Neural progenitor cell (in vitro differentiated cells): Measurements from ENCODE around the gene RTN4RL1. TPM values are rescaled to one million over a fixed set of nuclear protein-coding genes. Genes with fewer than 3 reads are reported as not detected.

Experiments
- DNase-seq: peaks from one replicate; pipeline ENCODE4 v3.0.0-alpha.2; 2016; ENCODE audit warnings: low spot score
- H2AFZ ChIP-seq: fragments of 200-600 bp; sonication (generic); replicated peaks from 2 replicates; pipeline ENCODE4 v1.6.1; 2016; ENCODE audit warnings: antibody characterized with exemption
- H3F3A ChIP-seq: fragments of 200-600 bp; sonication (generic); 2 replicates; pipeline ENCODE4 v1.6.1; 2016; ENCODE audit warnings: antibody characterized with exemption, low read depth
- H3K27ac ChIP-seq: fragments of 200-600 bp; sonication (generic); 2 replicates; pipeline ENCODE4 v1.5.1; 2016; ENCODE audit warnings: mild to moderate bottlenecking
- H3K27me3 ChIP-seq: fragments of 200-600 bp; sonication (generic); 2 replicates; pipeline ENCODE4 v1.6.1; 2016; ENCODE audit warnings: mild to moderate bottlenecking, moderate library complexity
- H3K36me3 ChIP-seq: fragments of 200-600 bp; sonication (generic); 2 replicates; pipeline ENCODE4 v1.5.1; 2016
- H3K4me1 ChIP-seq: fragments of 200-600 bp; sonication (generic); 2 replicates; pipeline ENCODE4 v1.6.1; 2016; ENCODE audit warnings: mixed run types
- H3K4me2 ChIP-seq: fragments of 200-600 bp; sonication (generic); 2 replicates; pipeline ENCODE4 v1.6.1; 2016
- H3K4me3 ChIP-seq: fragments of 200-600 bp; sonication (generic); 2 replicates; pipeline ENCODE4 v1.5.1; 2016
- H3K79me2 ChIP-seq: fragments of 200-600 bp; sonication (generic); 2 replicates; pipeline ENCODE4 v1.6.1; 2016; ENCODE audit warnings: low read depth
- H3K9ac ChIP-seq: fragments of 200-600 bp; sonication (generic); 2 replicates; pipeline ENCODE4 v1.6.1; 2016
- H3K9me3 ChIP-seq: fragments of 200-600 bp; sonication (generic); 2 replicates; pipeline ENCODE4 v1.5.1; 2016; ENCODE audit warnings: low read depth
- H4K20me1 ChIP-seq: fragments of 200-600 bp; sonication (generic); 2 replicates; pipeline ENCODE4 v1.6.1; 2016; ENCODE audit warnings: low read depth
- H3K27ac Mint-ChIP-seq: 3 replicates; pipeline ENCODE4 v1.8.0; 2021; ENCODE audit warnings: mixed read lengths
- H3K27me3 Mint-ChIP-seq: 2 replicates; pipeline ENCODE4 v1.8.0; 2022; ENCODE audit warnings: low read depth, mild to moderate bottlenecking, inconsistent platforms, moderate library complexity, mixed read lengths; ENCODE audit not compliant: insufficient read depth
- H3K36me3 Mint-ChIP-seq: 3 replicates; pipeline ENCODE4 v1.8.0; 2021; ENCODE audit warnings: mixed read lengths
- H3K4me1 Mint-ChIP-seq: 3 replicates; pipeline ENCODE4 v1.8.0; 2021; ENCODE audit warnings: mixed read lengths
- H3K4me3 Mint-ChIP-seq: 3 replicates; pipeline ENCODE4 v1.8.0; 2021; ENCODE audit warnings: mild to moderate bottlenecking, moderate library complexity, mixed read lengths
- H3K9me3 Mint-ChIP-seq: 3 replicates; pipeline ENCODE4 v1.8.0; 2020; ENCODE audit warnings: mixed read lengths
- EZH2 ChIP-seq: fragments of 200-600 bp; sonication (generic); IDR thresholded peaks from 2 replicates; pipeline ENCODE4 v1.6.1; 2017; ENCODE audit warnings: antibody characterized with exemption, mild to moderate bottlenecking, moderate library complexity
- EZH2phosphoT487 ChIP-seq: fragments of 200-600 bp; sonication (generic); IDR thresholded peaks from 2 replicates; pipeline ENCODE4 v1.6.1; 2017; ENCODE audit warnings: antibody characterized with exemption
- total RNA-seq: library from RNA; depleted of rRNA; stranded (reverse); fragments of >200 nt; gene quantifications from 2 replicates; pipeline ENCODE4 v1.2.3, GENCODE V29; 2015; ENCODE audit warnings: low replicate concordance
- TF ChIP-seq, protein P1 (sequence below): fragments of 200-600 bp; sonication (generic); IDR thresholded peaks from 2 replicates; pipeline ENCODE4 v1.5.1; 2017; ENCODE audit warnings: antibody characterized with exemption, mild to moderate bottlenecking

The RTN4RL1 gene
- total RNA-seq, 1 donor from 2014 or later, result 3.4 TPM

DNA sequence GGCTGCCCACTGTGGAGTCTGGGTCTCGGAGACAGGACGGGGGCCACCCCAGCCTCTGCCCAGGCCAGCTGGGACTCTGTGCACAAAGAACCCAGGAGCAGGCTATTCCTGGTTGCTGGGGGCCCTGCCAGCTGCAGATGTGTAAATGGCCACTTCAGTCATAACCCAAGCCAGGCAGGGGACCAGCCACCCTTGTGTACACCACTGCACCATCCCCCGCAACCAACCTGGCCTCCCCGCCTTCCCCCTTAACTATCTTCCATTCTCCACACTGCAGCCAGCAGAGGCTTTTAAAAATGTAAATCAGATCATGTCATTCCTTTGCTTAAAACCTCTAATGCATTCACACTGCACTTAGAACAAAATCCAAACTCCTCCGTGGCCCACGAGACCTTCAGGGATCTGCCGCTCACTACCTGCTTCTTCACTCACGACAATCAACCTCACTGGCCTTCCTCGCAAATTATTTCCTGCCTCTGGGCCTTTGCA, 28.3 kb downstream of the RTN4RL1 start:
- no peak overlapping the region for H3K9ac ChIP-seq
- H2AFZ ChIP-seq, result no peak overlapping the region
- Mint-ChIP-seq H3K4me1 (peaks cover 48% of the 10 kb centered on the region), H3K9me3 (no peaks in the 10 kb centered on the region), H3K4me3 (peak overlapping the region; percentile 59), H3K27ac (peak overlapping the region; percentile 57), H3K36me3 (no peaks in the 10 kb centered on the region), H3K27me3 (peaks cover 10% of the 10 kb centered on the region)
- peaks cover 40% of the 10 kb centered on the region for H3F3A ChIP-seq
- H3K4me2 ChIP-seq, result peak overlapping the region; percentile 91
- H3K4me3 ChIP-seq, result no peak overlapping the region
- H3K27ac ChIP-seq, result no peak overlapping the region
- no peak for DNase-seq
- no peaks in the 10 kb centered on the region for H3K36me3 ChIP-seq
- H3K4me1 ChIP-seq, result peaks cover 45% of the 10 kb centered on the region
- no peaks in the 10 kb centered on the region for H3K79me2 ChIP-seq
- H4K20me1 ChIP-seq, result peaks cover 7% of the 10 kb centered on the region
- H3K9me3 ChIP-seq, result no peaks in the 10 kb centered on the region
- H3K27me3 ChIP-seq, result peaks cover 28% of the 10 kb centered on the region
- TF ChIP-seq EZH2 (no peak), EZH2phosphoT487 (no peak)
- TF ChIP-seq, protein P1, sequence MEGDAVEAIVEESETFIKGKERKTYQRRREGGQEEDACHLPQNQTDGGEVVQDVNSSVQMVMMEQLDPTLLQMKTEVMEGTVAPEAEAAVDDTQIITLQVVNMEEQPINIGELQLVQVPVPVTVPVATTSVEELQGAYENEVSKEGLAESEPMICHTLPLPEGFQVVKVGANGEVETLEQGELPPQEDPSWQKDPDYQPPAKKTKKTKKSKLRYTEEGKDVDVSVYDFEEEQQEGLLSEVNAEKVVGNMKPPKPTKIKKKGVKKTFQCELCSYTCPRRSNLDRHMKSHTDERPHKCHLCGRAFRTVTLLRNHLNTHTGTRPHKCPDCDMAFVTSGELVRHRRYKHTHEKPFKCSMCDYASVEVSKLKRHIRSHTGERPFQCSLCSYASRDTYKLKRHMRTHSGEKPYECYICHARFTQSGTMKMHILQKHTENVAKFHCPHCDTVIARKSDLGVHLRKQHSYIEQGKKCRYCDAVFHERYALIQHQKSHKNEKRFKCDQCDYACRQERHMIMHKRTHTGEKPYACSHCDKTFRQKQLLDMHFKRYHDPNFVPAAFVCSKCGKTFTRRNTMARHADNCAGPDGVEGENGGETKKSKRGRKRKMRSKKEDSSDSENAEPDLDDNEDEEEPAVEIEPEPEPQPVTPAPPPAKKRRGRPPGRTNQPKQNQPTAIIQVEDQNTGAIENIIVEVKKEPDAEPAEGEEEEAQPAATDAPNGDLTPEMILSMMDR, result no peak

DNA sequence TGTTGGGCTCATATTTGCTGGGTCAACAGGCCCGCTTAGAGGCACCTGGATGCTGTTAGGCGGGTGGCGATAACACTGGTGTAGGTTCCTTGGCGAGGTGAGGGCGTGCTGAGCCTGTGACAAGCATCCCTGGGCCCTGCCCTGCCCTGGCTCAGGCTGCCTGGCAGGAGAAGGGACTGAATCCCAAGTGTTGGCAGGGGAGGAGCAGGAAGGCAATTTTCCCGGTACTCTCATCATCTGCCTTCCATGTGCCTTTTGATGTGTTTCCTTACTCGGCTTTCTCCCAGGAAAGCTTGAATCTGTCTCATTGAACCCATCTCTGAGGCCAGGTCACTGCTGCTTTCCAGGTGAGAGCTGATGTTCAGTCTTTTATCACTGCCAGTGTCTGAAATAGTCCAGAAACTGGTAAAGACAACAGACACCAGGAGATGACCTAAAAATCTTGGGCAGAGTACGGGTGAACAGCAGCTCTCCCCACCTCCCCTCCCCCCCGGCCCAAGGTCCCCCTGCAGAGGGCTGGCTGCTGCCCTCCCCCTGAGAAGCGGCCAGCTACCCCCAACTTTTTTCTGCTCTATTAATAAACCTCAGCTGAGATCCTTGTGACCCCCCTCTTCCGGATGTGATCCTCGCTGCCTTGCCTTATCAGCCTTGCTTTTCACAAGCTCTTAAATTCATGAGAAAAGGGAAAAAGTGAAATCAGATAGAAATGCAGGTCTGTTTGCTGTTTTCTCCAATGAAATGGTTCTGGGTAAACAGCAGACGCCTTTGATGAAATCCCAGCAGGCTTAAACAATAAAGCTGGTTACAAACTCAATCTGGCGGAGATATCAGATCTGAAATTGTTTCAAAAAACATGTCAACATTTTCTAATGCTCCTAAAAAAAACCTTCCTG, 29.0 kb downstream of the RTN4RL1 start:
- peaks cover 10% of the 10 kb centered on the region for H3K27me3 Mint-ChIP-seq
- no peaks in the 10 kb centered on the region for H3K9me3 ChIP-seq
- peak overlapping the region; percentile 91 for H3K4me2 ChIP-seq
- no peak overlapping the region for H3K27ac Mint-ChIP-seq
- no peak overlapping the region for H3K4me3 ChIP-seq
- H3K36me3 Mint-ChIP-seq, result no peaks in the 10 kb centered on the region
- no peaks in the 10 kb centered on the region for H3K9me3 Mint-ChIP-seq
- H2AFZ ChIP-seq, result no peak overlapping the region
- H3K4me3 Mint-ChIP-seq, result no peak overlapping the region
- DNase-seq, result no peak
- TF ChIP-seq EZH2 (no peak), EZH2phosphoT487 (no peak)
- TF ChIP-seq, protein P1, result no peak
- H3K4me1 Mint-ChIP-seq, result peaks cover 51% of the 10 kb centered on the region
- peaks cover 7% of the 10 kb centered on the region for H4K20me1 ChIP-seq
- H3K4me1 ChIP-seq, result peaks cover 41% of the 10 kb centered on the region
- no peaks in the 10 kb centered on the region for H3K79me2 ChIP-seq
- no peak overlapping the region for H3K9ac ChIP-seq
- H3K36me3 ChIP-seq, result no peaks in the 10 kb centered on the region
- no peak overlapping the region for H3K27ac ChIP-seq
- H3K27me3 ChIP-seq, result peaks cover 28% of the 10 kb centered on the region
- H3F3A ChIP-seq, result peaks cover 40% of the 10 kb centered on the region

DNA sequence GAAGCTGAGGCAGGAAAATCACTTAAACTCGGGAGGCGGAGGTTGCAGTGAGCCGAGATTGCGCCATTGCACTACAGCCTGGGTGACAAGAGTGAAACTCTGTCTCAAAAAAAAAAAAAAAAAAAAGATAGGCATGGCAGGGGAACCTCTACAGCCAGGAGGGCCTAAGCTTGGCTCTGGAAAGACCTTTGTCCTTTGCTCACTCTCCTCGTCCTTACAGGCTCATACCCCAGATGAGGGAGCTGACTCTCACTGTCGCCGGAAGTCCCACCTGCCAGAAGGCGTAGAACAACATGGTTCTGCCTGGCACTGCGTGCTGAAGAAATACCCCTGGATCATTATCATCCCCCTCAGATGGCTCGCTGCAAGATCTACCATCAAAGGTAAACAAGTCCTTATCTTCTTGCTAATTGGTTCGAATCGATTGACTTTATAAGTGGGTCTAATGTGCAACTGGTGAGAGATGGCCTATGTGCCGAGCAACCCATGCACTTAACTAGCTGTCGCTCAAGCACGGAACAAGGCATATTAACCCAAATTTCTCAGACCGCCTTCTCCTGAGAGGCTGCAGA, 29.7 kb downstream of the RTN4RL1 start:
- H3K27ac ChIP-seq, result no peak overlapping the region
- H3F3A ChIP-seq, result peaks cover 37% of the 10 kb centered on the region
- no peaks in the 10 kb centered on the region for H3K79me2 ChIP-seq
- no peaks in the 10 kb centered on the region for H3K9me3 ChIP-seq
- H3K4me2 ChIP-seq, result no peak overlapping the region
- peaks cover 7% of the 10 kb centered on the region for H4K20me1 ChIP-seq
- H3K4me1 Mint-ChIP-seq, result peaks cover 56% of the 10 kb centered on the region
- TF ChIP-seq, protein P1, result no peak
- TF ChIP-seq EZH2 (no peak), EZH2phosphoT487 (no peak)
- peak overlapping the region; percentile 68 for H3K27ac Mint-ChIP-seq
- no peaks in the 10 kb centered on the region for H3K36me3 ChIP-seq
- H3K4me3 Mint-ChIP-seq, result peak overlapping the region; percentile 18
- H3K9me3 Mint-ChIP-seq, result no peaks in the 10 kb centered on the region
- H3K27me3 ChIP-seq, result peaks cover 28% of the 10 kb centered on the region
- H2AFZ ChIP-seq, result no peak overlapping the region
- H3K27me3 Mint-ChIP-seq, result peaks cover 10% of the 10 kb centered on the region
- no peak overlapping the region for H3K4me3 ChIP-seq
- DNase-seq, result no peak
- no peaks in the 10 kb centered on the region for H3K36me3 Mint-ChIP-seq
- H3K9ac ChIP-seq, result no peak overlapping the region
- peaks cover 39% of the 10 kb centered on the region for H3K4me1 ChIP-seq
